DMS53 treated with DMSO at 0.1 percent for 48 hours (cell line): ENCODE data around the gene CLIP1.
A peak's percentile ranks its signal among the peaks of the same experiment; 100 is the strongest.
"Not testable (repeated sequence)": the region's sequence is repeated elsewhere in the genome, so short reads cannot be mapped to it uniquely, and the experiment has no call there.

Source experiments
- DNase-seq: peaks from one replicate; lab custom pipeline; 2025; ENCODE audit not compliant: unreplicated experiment; lab: John Stamatoyannopoulos, UW

Gene CLIP1

DNA sequence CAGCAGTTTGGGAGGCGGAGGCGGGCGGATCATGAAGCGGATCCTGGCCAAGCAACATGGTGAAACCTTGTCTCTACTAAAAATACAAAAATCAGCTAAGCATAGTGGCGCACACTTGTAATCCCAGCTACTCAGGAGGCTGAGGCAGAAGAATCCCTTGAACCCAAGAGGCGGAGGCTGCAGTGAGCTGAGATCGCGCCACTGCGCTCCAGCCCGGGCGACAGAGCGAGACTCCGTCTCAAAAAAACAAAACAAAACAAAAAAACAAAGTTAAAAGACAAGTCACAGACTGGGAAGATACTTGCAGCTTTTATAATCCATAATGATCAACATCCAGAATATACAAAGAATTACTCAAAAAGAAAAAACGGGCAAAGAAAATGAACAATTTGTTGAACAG is 161.7 kb downstream of the CLIP1 start:
- not testable (repeated sequence) for DNase-seq

DNA sequence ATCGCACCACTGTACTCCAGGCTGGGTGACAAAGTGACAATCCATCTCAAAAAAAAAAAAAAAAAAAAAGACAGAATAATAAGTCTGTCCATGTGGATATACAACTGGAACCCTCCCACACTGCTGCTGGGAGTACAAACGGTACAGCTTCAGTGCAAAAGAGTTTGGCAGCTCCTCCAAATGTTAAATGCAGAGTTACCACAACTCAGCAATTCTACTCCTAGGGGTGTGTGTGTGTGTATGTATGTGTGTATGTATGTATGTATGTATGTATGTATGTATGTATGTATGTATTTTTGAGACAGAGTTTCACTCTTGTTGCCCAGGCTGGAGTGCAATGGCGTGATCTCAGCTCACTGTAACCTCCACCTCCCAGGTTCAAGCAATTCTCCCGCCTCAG is 163.5 kb downstream of the CLIP1 start:
- not testable (repeated sequence) for DNase-seq

DNA sequence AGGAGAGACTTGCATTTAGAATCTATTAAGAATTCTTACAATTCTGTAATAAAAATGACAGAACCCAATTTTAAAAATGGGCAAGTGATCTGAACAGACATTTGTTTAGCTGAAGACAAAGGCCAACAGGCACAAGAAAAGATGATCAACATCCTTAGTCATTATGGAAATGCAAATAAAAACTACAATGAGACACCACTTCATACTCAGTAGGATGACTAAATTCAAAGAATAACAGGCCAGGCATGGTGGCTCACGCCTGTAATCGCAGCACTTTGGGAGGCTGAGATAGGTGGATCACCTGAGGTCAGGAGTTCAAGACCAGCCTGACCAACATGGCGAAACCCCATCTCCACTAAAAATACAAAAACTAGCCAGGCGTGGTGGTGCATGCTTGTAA is 164.0 kb downstream of the CLIP1 start:
- not testable (repeated sequence) for DNase-seq

- DNase-seq: no peak
Observed at GRCh38 chr12:122250536-122250935, 171.9 kb downstream of the CLIP1 start.

DNA sequence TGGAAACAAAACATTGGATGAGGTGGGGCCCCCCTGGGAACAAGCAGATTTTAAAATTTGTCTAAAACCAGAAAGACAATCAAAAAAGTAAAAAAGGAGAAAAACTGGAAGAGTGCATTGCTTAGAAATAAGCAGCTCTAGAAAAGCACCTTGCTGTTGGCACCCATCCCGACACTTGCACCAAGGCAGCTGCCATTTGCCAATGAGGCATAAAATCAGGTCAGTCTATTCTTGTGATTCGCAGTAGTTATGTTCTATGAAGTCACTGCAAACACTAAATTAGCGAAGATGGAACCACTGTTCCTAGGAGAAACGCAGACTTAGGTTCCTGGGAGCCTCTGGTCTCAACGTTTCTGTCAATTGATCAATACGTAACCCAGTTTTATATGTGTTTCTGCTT is 172.4 kb downstream of the CLIP1 start:
- DNase-seq: no peak

DNA sequence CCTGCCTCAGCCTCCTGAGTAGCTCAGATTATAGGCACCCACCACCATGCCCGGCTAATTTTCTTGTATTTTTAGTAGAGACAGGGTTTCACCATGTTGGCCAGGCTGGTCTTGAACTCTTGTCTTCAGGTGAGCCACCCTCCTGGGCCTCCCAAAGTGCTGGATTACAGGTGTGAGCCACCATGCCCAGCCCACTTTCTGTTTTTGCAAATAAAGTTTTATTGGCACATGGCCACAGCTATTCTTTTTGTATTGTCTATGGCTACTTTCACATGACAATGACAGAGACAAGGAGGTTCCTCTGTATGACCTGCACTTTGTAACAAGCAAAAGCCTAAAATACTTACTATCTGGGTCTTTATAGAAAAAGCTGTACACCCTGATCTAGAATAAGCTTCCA is 176.9 kb downstream of the CLIP1 start:
- DNase-seq: no peak

- DNase-seq: no peak
Observed at GRCh38 chr12:122244565-122245371, 177.7 kb downstream of the CLIP1 start.

GRCh38 chr12:122243965-122244364 is 178.5 kb downstream of the CLIP1 start:
- no peak for DNase-seq

- DNase-seq: no peak
Observed at GRCh38 chr12:122238861-122239260, 183.6 kb downstream of the CLIP1 start.

DNA sequence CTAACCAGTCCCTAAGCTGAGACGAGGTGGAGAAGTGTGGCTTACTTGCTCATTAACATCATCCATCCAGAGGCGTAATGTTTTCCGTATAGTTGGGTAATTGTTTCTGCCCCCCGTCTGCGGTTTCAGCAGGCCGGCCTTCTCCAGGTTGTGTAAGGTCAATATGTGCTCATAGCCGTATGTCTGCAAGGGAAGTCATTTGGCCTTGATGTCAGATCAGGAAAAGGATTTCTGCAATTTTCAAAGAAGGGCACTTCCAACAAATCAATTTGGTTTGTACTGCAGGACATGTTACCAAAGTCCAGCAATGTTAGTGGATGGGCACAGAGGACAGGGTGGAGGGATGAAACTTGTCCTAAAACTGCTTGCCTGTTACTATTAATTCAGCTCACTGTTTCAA is 186.7 kb downstream of the CLIP1 start:
- no peak for DNase-seq

DNA sequence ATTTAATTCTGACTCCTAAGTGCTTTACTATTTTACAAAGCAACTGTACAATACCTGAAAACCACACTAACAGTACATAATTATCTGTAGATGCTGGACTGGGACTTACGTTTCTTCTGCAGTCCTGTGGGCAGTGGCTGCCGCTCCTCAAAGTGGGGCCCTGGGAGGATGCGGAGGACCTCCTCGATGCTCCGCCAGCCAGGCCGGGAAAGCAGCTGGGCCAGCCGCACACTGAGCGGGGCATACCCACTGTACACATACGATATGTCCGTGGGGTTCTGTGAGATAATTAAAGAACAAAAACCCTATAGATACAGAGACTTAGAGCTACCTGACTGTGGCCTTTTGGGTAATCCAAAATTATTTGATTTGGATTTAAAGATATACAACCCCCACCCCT is 189.8 kb downstream of the CLIP1 start:
- DNase-seq: no peak

GRCh38 chr12:122230798-122231197 is 191.7 kb downstream of the CLIP1 start:
- DNase-seq: no peak

DNA sequence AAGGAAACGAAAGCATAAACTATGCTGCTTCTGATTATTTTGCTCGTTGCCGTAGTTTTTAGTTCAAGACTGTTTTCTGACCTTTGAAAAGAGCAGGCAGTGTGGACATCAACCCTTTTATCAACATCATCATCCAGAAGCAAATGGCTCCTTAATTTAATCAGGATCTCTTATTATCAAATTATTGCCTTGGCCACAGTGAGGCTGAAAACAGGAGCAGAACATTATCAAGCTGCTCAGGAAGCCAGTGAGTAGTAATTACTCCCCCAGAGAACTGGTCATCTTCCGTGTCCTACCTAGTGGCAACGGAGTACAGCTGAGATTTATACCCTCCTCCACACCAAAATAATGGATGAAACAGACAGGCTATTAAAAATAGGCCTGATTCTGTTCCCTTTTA is 194.4 kb downstream of the CLIP1 start:
- DNase-seq: no peak

GRCh38 chr12:122227341-122227740 is 195.1 kb downstream of the CLIP1 start:
- DNase-seq: no peak

DNA sequence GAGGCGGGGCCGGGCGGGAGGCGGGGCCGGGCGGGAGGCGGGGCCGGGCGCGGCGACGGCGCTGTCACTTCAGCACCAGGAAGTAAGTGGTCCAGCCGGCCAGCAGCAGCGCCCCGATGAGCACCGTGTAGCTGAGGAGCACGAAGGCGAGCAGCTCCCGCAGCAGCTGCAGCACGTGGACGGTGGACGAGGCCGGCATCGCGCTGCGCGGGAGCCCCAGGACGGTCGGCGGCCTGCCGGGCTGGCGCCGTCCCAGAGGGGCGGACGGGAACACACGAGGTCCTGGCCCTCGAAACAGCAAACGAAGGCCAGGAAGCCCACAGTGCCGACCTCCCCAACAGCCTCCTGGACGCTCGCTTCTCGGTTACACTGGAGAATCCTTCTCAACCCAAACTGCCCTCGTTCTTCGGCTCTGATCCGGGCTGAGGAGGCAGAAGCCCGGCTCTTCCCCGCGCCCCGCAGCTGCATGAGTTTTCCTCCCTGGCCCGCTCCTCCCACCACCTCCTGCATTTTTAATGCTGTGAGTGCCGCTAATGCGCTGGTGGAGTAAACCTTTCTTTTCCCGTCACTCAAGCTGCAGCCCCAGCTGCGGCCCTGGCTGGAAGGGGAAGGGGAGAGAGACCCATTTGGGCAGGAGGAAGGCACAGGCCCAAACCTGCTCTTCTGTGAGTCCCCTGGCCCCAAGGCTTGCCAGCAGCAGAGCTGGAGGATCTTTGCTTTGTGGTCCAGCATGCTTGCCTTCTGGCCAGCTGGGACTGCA is 195.9 kb downstream of the CLIP1 start:
- DNase-seq: no peak

DNA sequence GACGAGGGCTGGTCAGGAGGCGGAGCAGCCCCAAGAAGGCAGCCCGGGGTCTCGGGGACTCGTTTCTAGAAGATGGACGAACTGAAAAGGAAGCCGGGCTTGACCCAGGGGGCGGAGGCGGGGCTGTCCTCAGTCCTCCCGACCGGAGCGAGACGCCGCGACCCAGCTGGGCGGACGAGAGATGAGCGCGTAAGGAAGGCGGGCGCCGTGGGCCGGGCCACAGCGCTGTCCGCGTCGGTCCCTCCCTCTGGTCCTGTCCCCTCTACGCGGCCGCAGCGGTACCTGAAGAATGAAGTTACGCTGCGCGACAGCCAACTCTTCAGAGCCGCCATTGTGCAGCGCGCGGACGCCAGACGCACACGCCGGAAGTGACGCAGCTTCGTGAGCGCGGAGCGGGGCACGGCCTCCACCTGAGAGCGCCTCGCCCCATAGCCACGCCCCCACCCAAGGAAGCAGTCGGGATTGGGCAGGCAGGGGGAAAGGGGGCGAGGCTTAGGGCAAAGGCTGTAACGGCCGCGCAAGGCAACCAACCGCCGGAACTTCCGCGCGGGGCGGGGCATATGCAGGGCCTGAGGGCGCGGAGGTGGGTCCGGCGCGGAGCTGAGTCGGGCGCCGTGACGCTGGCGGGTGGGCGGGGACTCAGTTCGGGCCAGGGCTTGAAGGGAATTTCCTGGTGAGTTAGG is 196.6 kb downstream of the CLIP1 start, which contains the start of gene DIABLO:
DIABLO (minus strand) TSS at position 370 of the 683 bp plus-strand sequence; CDS start at position 332, 38 bp downstream.
- peak; percentile 98 for DNase-seq
